Psoas muscle (tissue), 8 donors: ENCODE measurements around the gene TADA1. TPM values are rescaled to one million over a fixed set of nuclear protein-coding genes. Genes with fewer than 3 reads are reported as not detected.

ENCODE experiments used
- ATAC-seq, 4 donors: fragments of 200-7000 bp; cut with Tn5 transposase; one replicate each; pipeline ENCODE4 v1.9.1; 2020; ENCODE audit warnings: moderate library complexity in 3 of 4, mild to moderate bottlenecking in 2 of 4
- DNase-seq, 2 donors: peaks; one replicate each; pipeline ENCODE4 v3.0.0-alpha.2; 2020
- H3K27ac ChIP-seq: fragments of 200-600 bp; one replicate; pipeline ENCODE4 v1.8.0; 2022
- H3K27me3 ChIP-seq, 3 donors: fragments of 200-600 bp in 1 of 3; one replicate each; pipeline versions ENCODE4 v1.6.1 to v1.8.0; 2013 to 2022; ENCODE audit warnings: low read length in 2 of 3, mild to moderate bottlenecking in 2 of 3, moderate library complexity in 1 of 3; ENCODE audit not compliant: insufficient read depth in 3 of 3
- H3K36me3 ChIP-seq, 2 donors: fragments of 200-600 bp in 1 of 2; one replicate each; pipeline versions ENCODE4 v1.6.1 to v1.8.0; 2013 to 2022; ENCODE audit warnings: low read depth in 1 of 2, mild to moderate bottlenecking in 1 of 2, moderate library complexity in 1 of 2; ENCODE audit not compliant: insufficient read depth in 1 of 2
- H3K4me1 ChIP-seq: fragments of 200-600 bp; one replicate; pipeline ENCODE4 v1.8.0; 2022
- H3K4me3 ChIP-seq: fragments of 200-600 bp; one replicate; pipeline ENCODE4 v1.8.0; 2022; ENCODE audit warnings: mild to moderate bottlenecking
- H3K9me3 ChIP-seq: fragments of 200-600 bp; one replicate; pipeline ENCODE4 v1.8.0; 2022
- CTCF ChIP-seq: fragments of 200-600 bp; IDR thresholded peaks from one replicate; pipeline ENCODE4 v1.8.0; 2022; ENCODE audit warnings: antibody characterized with exemption
- WGBS, 3 donors: extraction: QIAGEN DNeasy Blood & Tissue Kit; methylation state at CpG; one replicate each; pipeline versions ENCODE4 v1.1.6 to v1.1.7; 2013; 5-methylcytosine and 5-hydroxymethylcytosine counted together
- intact Hi-C, 2 donors: fragments of 100-400 bp; cut with DNase I; formaldehyde crosslinking; loops; one replicate each; pipeline versions ENCODE4 v1.11.0 to v1.14.2; 2022
- polyA plus RNA-seq, 3 donors: library from polyadenylated mRNA; stranded (reverse); fragments of 200-250 nt; gene quantifications; one replicate each; pipeline ENCODE4 v1.2.3, GENCODE V29; 2013
- total RNA-seq, 4 donors: library from RNA; stranded (reverse); fragmentation: NEBNext Ultra II Directional in 2 of 4; extraction: Animal tissue kit (Norgen Biotek cat#: 25700) in 2 of 4; gene quantifications; one replicate each; pipeline versions ENCODE4 v1.2.1 to v1.2.4, GENCODE V29; 2021 to 2023
- donor health status: healthy with polysubstance abuse.
- donor health status: DM: no; HTN: no; CAD: no; lungs with moderate emphysema.
- donor health status: Bipolar disorder and iron deficiency.
- donor health status: healthy.
- donor health status: DM: yes; HTN: yes; CAD: no.
- donor health status: DM: no; HTN: no; CAD: no.
- donor health status: DM: no; HTN: no; CAD: no.
- donor health status: DM: yes; HTN: yes; CAD: no.

The TADA1 gene
- total and polyA plus RNA-seq, 7 donors, result 7.3 to 9.9 (median 8.3) TPM

- intact Hi-C loops, result loop anchor here in 1 of 2 donors (10.0 kb wide), 1 partner anchor 366 kb away; no protein-coding TSS in a partner anchor
These were observed 26.9 kb downstream of the TADA1 start for GRCh38 chr1:166849135-166849534.

GRCh38 chr1:166848193-166848592 is 27.9 kb downstream of the TADA1 start:
- H3K27me3 ChIP-seq, result no peaks in the 10 kb centered on the region
- intact Hi-C loops, result loop anchor here in 1 of 2 donors (10.0 kb wide), 1 partner anchor 367 kb away; no protein-coding TSS in a partner anchor
- no peak overlapping the region for H3K27ac ChIP-seq
- H3K4me1 ChIP-seq, result peaks cover 45% of the 10 kb centered on the region
- ATAC-seq (no peak), DNase-seq (no peak)
- H3K36me3 ChIP-seq, result peaks cover 23 to 95% of the 10 kb centered on the region in 2 donors
- H3K4me3 ChIP-seq, result no peak overlapping the region
- H3K9me3 ChIP-seq, result no peaks in the 10 kb centered on the region
- TF ChIP-seq CTCF, result no peak

More at GRCh38 chr1:166849135-166849534, 26.9 kb downstream of the TADA1 start:
- Histone ChIP-seq H3K27ac (no peak overlapping the region), H3K4me3 (no peak overlapping the region), H3K36me3 (peaks cover 23 to 96% of the 10 kb centered on the region in 2 donors), H3K27me3 (no peaks in the 10 kb centered on the region), H3K4me1 (peaks cover 36% of the 10 kb centered on the region), H3K9me3 (no peaks in the 10 kb centered on the region)
- WGBS, 3 donors, result 96 to 98% (median 96%) methylated on average over 20 of the region's 20 CpGs
- no peak for ATAC-seq
- TF ChIP-seq CTCF, result no peak
- DNase-seq, result no peak

- H3K4me3 ChIP-seq, result no peak overlapping the region
- H3K4me1 ChIP-seq, result peaks cover 77% of the 10 kb centered on the region
These were observed 31.3 kb downstream of the TADA1 start for GRCh38 chr1:166844791-166845190.

GRCh38 chr1:166843769-166844596 is 32.1 kb downstream of the TADA1 start:
- DNase-seq (no peak), ATAC-seq (peak in 2 of 4 donors; percentile 24 to 33)
- no peaks in the 10 kb centered on the region for H3K27me3 ChIP-seq
- no peak for TF ChIP-seq CTCF
- H3K36me3 ChIP-seq, result peaks cover 9 to 75% of the 10 kb centered on the region in 2 donors
- peaks cover 77% of the 10 kb centered on the region for H3K4me1 ChIP-seq
- no peaks in the 10 kb centered on the region for H3K9me3 ChIP-seq
- H3K27ac ChIP-seq, result peak overlapping the region; percentile 82
- intact Hi-C loops, result loop anchor here (2.0 to 10.0 kb wide), 3 partner anchors 31 to 371 kb away; partner anchors contain the start of gene TADA1 (in 1 of the 2)
- WGBS, 3 donors, result 50 to 74% (median 58%) methylated on average over 7 of the region's 7 CpGs
- peak overlapping the region; percentile 33 for H3K4me3 ChIP-seq

More at GRCh38 chr1:166844791-166845190, 31.3 kb downstream of the TADA1 start:
- no peak for TF ChIP-seq CTCF
- 43 to 68% (median 49%) methylated on average over 7 of the region's 7 CpGs for WGBS, 3 donors
- intact Hi-C loops, result loop anchor here (2.0 to 10.0 kb wide), 3 partner anchors 30 to 370 kb away; partner anchors contain the start of gene TADA1 (in 1 of the 2)
- no peak for DNase-seq
- peak overlapping the region; percentile 82 for H3K27ac ChIP-seq
- H3K27me3 ChIP-seq, result no peaks in the 10 kb centered on the region
- H3K36me3 ChIP-seq, result peaks cover 9 to 83% of the 10 kb centered on the region in 2 donors
- no peaks in the 10 kb centered on the region for H3K9me3 ChIP-seq
- peak in 3 of 4 donors; percentile 37 to 61 (median 53) for ATAC-seq
